Heart right ventricle (tissue), 16 donors: ENCODE data around the gene SLC2A4RG. TPM values are rescaled to one million over a fixed set of nuclear protein-coding genes. Genes with fewer than 3 reads are reported as not detected.

Source experiments
- ATAC-seq, 8 donors: fragments of 200-7000 bp; cut with Tn5 transposase; one replicate each; pipeline ENCODE4 v1.9.1; 2020; ENCODE audit warnings: mild to moderate bottlenecking in 8 of 8, moderate library complexity in 8 of 8, moderate number of reproducible peaks in 1 of 8
- DNase-seq, 2 donors: peaks; one replicate each; pipeline ENCODE4 v3.0.0-alpha.2; 2020
- H3K27ac ChIP-seq, 10 donors: fragments of 200-600 bp; sonication (generic) in 2 of 10; one replicate each; pipeline versions ENCODE4 v1.5.0 to v1.8.0; 2020 to 2022; ENCODE audit warnings: mild to moderate bottlenecking in 3 of 10
- H3K27me3 ChIP-seq, 7 donors: fragments of 200-600 bp; one replicate each; pipeline ENCODE4 v1.8.0; 2021 to 2022; ENCODE audit warnings: mild to moderate bottlenecking in 2 of 7
- H3K36me3 ChIP-seq, 9 donors: fragments of 200-600 bp; sonication (generic) in 1 of 9; one replicate each; pipeline versions ENCODE4 v1.5.0 to v1.8.0; 2020 to 2022; ENCODE audit warnings: mild to moderate bottlenecking in 2 of 9
- H3K4me1 ChIP-seq, 9 donors: fragments of 200-600 bp; sonication (generic) in 1 of 9; one replicate each; pipeline versions ENCODE4 v1.5.0 to v1.8.0; 2020 to 2022; ENCODE audit warnings: mild to moderate bottlenecking in 4 of 9
- H3K4me3 ChIP-seq, 10 donors: fragments of 200-600 bp; sonication (generic) in 2 of 10; one replicate each; pipeline versions ENCODE4 v1.5.0 to v1.8.0; 2020 to 2022; ENCODE audit warnings: mild to moderate bottlenecking in 7 of 10, moderate library complexity in 2 of 10
- H3K9me3 ChIP-seq, 11 donors: fragments of 200-600 bp in 10 of 11; sonication (generic) in 2 of 11; one replicate each; pipeline versions ENCODE4 v1.5.0 to v1.8.0; 2013 to 2022; ENCODE audit warnings: mild to moderate bottlenecking in 2 of 11, control low read depth in 1 of 11, moderate library complexity in 1 of 11
- CTCF ChIP-seq, 9 donors: fragments of 200-600 bp; sonication (generic) in 2 of 9; IDR thresholded peaks; one replicate each; pipeline versions ENCODE4 v1.5.0 to v1.8.0; 2021 to 2022; ENCODE audit warnings: antibody characterized with exemption in 9 of 9, mild to moderate bottlenecking in 5 of 9, moderate library complexity in 1 of 9
- whole genome bisulfite sequencing, 2 donors: extraction: QIAGEN DNeasy Blood & Tissue Kit; methylation state at CpG; one replicate each; pipeline ENCODE4 v1.1.7; 2013; ENCODE audit warnings: inconsistent platforms in 1 of 2; 5-methylcytosine and 5-hydroxymethylcytosine counted together
- intact Hi-C, 10 donors: fragments of 100-400 bp; cut with DNase I; formaldehyde crosslinking; loops; one replicate each; pipeline versions ENCODE4 v1.11.1 to v1.14.2; 2022
- polyA plus RNA-seq, 2 donors: library from polyadenylated mRNA; stranded (reverse); fragments of 200-250 nt; gene quantifications; one replicate each; pipeline ENCODE4 v1.2.3, GENCODE V29; 2013
- total RNA-seq, 10 donors: library from RNA; stranded (reverse); fragmentation: NEBNext Ultra II Directional in 3 of 10; extraction: Animal tissue kit (Norgen Biotek cat#: 25700) in 3 of 10; gene quantifications; one replicate each; pipeline versions ENCODE4 v1.2.1 to v1.2.4, GENCODE V29; 2021 to 2023
- donor health status: Arrhythmogenic right ventricular cardiomyopathy.
- donor health status: ischemic (EF 13 %, LVEDD 7.1; RV severe dilation, severe dysfunction).
- donor health status: healthy with polysubstance abuse.
- donor health status: DM: no; HTN: yes; CAD: no.
- donor health status: DM: no; HTN: no; CAD: no.
- donor health status: ischemic (EF 25% LVEDD 6.9; RV normal size, moderate dysfunction).
- donor health status: ischemic (EF 25% LVEDD 5.7; RV mildly dilated, moderate dysfunction).
- donor health status: healthy.
- donor health status: DM: yes; HTN: yes; CAD: no.
- donor health status: Ischemic cardiomyopathy.
- donor health status: ischemic (EF 35%, LVEDD 5.7; RV mildly dilated, moderate dysfunction).
- donor health status: nonischemic (EF 11% LVEDD 7.7; RV severe dilation, severe dysfunction).
- donor health status: DM: yes; HTN: yes; CAD: no.
- donor health status: PGD.
- donor health status: ischemic (EF 29% LVEDD 5.4; RV normal size, mild dysfunction).
- donor health status: nonischemic (EF 23%, LVEDD 6.1; RV moderate dilation, normal function).

The SLC2A4RG gene
- total and polyA plus RNA-seq, 12 donors, result 36.3 to 114 (median 76.8) TPM

GRCh38 chr20:63740627-63741353, 1.2 kb downstream of the SLC2A4RG start:
- WGBS, 2 donors, result 1% methylated on average over 29 of the region's 29 CpGs
- peak overlapping the region; percentile 30 to 86 (median 70) for H3K4me3 ChIP-seq
- intact Hi-C loops, result no loop called here
- H3K27me3 ChIP-seq, result peaks cover 0 to 19% (median 0%) of the 10 kb centered on the region in 7 donors
- TF ChIP-seq CTCF (IDR thresholded peaks at IDR 0.05), result peak in 6 of 9 donors; percentile 27 to 66 (median 47)
- peak; percentile 93 to 95 for DNase-seq
- peaks cover 0 to 59% (median 21%) of the 10 kb centered on the region in 9 donors for H3K36me3 ChIP-seq
- peak overlapping the region; percentile 84 to 96 (median 92) for H3K27ac ChIP-seq
- peak; percentile 75 to 91 (median 85) for ATAC-seq
- no peaks in the 10 kb centered on the region for H3K9me3 ChIP-seq
- H3K4me1 ChIP-seq, result peaks cover 31 to 52% (median 38%) of the 10 kb centered on the region in 9 donors

GRCh38 chr20:63741354-63741675, 1.7 kb downstream of the SLC2A4RG start:
- H3K9me3 ChIP-seq, result no peaks in the 10 kb centered on the region
- intact Hi-C loops, result no loop called here
- 18 to 33% methylated on average over 6 of the region's 6 CpGs for WGBS, 2 donors
- H3K27ac ChIP-seq, result peak overlapping the region in 9 of 10 donors; percentile 84 to 96 (median 92)
- no peak for DNase-seq
- H3K4me3 ChIP-seq, result peak overlapping the region in 9 of 10 donors; percentile 60 to 86 (median 71)
- no peak for TF ChIP-seq CTCF (IDR thresholded peaks at IDR 0.05)
- H3K27me3 ChIP-seq, result peaks cover 0 to 18% (median 0%) of the 10 kb centered on the region in 7 donors
- peaks cover 0 to 58% (median 20%) of the 10 kb centered on the region in 9 donors for H3K36me3 ChIP-seq
- H3K4me1 ChIP-seq, result peaks cover 31 to 52% (median 38%) of the 10 kb centered on the region in 9 donors
- ATAC-seq, result no peak

GRCh38 chr20:63741676-63742380, 2.3 kb downstream of the SLC2A4RG start:
- peak overlapping the region in 9 of 10 donors; percentile 60 to 86 (median 71) for H3K4me3 ChIP-seq
- WGBS, 2 donors, result 80 to 83% methylated on average over 30 of the region's 30 CpGs
- peaks cover 31 to 51% (median 38%) of the 10 kb centered on the region in 9 donors for H3K4me1 ChIP-seq

More at GRCh38 chr20:63741676-63742380, 2.3 kb downstream of the SLC2A4RG start:
- intact Hi-C loops, result no loop called here
- TF ChIP-seq CTCF (IDR thresholded peaks at IDR 0.05), result no peak
- ATAC-seq (no peak), DNase-seq (no peak)
- H3K27me3 ChIP-seq, result peaks cover 0 to 12% (median 0%) of the 10 kb centered on the region in 7 donors
- H3K36me3 ChIP-seq, result peaks cover 0 to 58% (median 25%) of the 10 kb centered on the region in 9 donors
- peak overlapping the region in 9 of 10 donors; percentile 84 to 96 (median 92) for H3K27ac ChIP-seq
- no peaks in the 10 kb centered on the region for H3K9me3 ChIP-seq
